Esophagus muscularis mucosa (tissue), 3 donors: ENCODE data around the gene GOSR1.

Experiments used
- CTCF ChIP-seq, 3 experiments: fragments of 200-600 bp in 2 of 3; fragments of 450-650 bp in 1 of 3; sonication (generic) in 2 of 3; IDR thresholded peaks; one replicate each; pipeline ENCODE4 v1.5.1; 2017 to 2019; ENCODE audit warnings: antibody characterized with exemption in 3 of 3, mild to moderate bottlenecking in 2 of 3, moderate library complexity in 1 of 3
- POLR2A ChIP-seq: fragments of 450-650 bp; IDR thresholded peaks from one replicate; pipeline ENCODE4 v1.6.1; 2017; ENCODE audit warnings: antibody characterized with exemption, moderate library complexity, mild to moderate bottlenecking, low read depth
- POLR2AphosphoS5 ChIP-seq, 2 donors: sonication (generic); formaldehyde crosslinking; IDR thresholded peaks; one replicate each; pipeline ENCODE4 v1.6.1; 2017; ENCODE audit warnings: antibody characterized with exemption in 2 of 2

GRCh38 chr17:30568117-30568430 is 90.9 kb downstream of the GOSR1 start:
- TF ChIP-seq CTCF (IDR thresholded peaks at IDR 0.05): no peak
- TF ChIP-seq POLR2AphosphoS5 (IDR thresholded peaks at IDR 0.05): no peak
- TF ChIP-seq POLR2A: no peak
